Retinal pigment epithelial cell (primary cell): ENCODE measurements around the gene LRRC1.

ENCODE experiments used
- DNase-seq: peaks from one replicate; pipeline ENCODE4 v3.0.0-alpha.2; 2010; ENCODE audit warnings: low read depth
- H3K4me3 ChIP-seq: 2 replicates; pipeline ENCODE4 v1.5.1; 2011; ENCODE audit warnings: mild to moderate bottlenecking, low read length, control low read depth, moderate library complexity
- TF ChIP-seq, protein P1 (sequence below): conservative IDR thresholded peaks from 2 replicates; pipeline ENCODE4 v1.5.1; 2011; ENCODE audit warnings: low read depth, low read length, control low read depth, inconsistent platforms

Gene LRRC1

DNA sequence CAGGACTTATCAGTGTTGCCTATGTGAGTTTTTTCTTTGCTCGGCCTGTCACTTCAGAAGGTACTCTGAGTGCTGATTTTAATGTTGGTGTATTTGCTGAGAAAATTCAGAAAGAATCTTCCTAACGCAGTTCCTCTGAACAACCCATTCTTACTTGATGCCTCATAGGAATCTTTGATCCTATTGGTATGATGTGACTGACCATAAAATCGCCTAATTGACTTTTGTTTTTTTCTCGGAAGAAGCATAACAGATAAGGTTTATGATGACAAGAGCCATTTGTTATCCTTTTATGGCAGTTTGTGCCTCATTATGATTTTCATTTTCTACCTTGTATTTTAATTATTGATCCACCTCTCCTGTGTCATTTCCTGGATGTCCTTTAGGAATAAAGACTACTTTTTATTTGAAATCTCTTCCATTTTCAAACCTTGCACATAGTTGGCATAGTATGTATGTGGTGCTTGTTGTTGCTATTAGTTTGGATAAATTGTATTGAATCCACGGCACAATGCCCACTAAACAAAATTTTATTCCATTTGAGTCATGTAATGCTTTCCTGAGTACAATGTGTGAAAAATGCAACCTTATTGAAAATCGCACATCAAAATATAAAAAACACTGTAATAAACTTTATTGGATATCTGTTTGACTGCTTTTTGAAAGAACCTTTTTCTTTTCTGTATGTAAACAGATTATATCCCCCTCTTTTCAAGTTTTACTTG is 37.3 kb downstream of the LRRC1 start:
- no peak overlapping the region for H3K4me3 ChIP-seq
- TF ChIP-seq, protein P1, sequence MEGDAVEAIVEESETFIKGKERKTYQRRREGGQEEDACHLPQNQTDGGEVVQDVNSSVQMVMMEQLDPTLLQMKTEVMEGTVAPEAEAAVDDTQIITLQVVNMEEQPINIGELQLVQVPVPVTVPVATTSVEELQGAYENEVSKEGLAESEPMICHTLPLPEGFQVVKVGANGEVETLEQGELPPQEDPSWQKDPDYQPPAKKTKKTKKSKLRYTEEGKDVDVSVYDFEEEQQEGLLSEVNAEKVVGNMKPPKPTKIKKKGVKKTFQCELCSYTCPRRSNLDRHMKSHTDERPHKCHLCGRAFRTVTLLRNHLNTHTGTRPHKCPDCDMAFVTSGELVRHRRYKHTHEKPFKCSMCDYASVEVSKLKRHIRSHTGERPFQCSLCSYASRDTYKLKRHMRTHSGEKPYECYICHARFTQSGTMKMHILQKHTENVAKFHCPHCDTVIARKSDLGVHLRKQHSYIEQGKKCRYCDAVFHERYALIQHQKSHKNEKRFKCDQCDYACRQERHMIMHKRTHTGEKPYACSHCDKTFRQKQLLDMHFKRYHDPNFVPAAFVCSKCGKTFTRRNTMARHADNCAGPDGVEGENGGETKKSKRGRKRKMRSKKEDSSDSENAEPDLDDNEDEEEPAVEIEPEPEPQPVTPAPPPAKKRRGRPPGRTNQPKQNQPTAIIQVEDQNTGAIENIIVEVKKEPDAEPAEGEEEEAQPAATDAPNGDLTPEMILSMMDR, result no peak
- DNase-seq, result peak; percentile 21

DNA sequence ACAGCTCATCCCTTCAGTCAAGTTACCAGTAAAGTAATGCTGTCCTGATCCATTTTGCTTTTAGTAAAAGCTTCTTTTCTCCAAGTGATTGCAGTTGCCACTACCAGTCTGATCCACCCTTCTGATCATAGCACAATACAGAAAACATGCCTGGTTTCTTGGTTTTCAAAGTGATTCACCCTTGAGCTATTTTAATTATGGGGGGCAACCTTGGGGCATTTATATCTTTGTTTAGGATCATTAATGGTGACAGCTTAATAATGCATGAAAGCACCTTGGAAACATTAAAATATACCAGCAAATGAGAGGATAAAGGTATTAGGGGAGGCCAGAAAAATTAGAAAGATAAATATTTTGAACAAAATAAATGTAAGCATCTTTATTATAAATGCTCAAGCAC is 38.4 kb downstream of the LRRC1 start:
- peak; percentile 68 for DNase-seq
- TF ChIP-seq, protein P1, result no peak
- H3K4me3 ChIP-seq, result peak overlapping the region; percentile 15

DNA sequence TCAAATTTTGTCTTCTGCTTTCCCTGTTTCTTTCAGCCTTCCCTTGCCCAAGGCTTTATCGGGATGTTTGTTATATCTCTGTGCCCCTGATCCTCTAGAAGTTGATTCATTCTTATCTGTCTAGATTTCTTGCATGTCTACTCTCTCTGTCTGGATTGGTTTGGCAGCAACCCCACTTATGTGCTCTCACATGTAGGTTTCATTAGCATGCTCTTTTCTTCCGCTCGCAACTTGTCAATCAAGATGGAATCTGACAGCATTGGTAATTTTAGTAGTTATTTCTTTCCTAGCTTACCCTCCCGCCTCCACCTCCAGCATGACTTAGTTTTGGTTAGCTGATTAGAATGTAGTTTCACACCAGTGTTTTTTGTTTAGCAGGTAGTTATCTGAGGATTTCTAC is 39.3 kb downstream of the LRRC1 start:
- no peak for DNase-seq
- H3K4me3 ChIP-seq, result no peak overlapping the region
- TF ChIP-seq, protein P1, result no peak

DNA sequence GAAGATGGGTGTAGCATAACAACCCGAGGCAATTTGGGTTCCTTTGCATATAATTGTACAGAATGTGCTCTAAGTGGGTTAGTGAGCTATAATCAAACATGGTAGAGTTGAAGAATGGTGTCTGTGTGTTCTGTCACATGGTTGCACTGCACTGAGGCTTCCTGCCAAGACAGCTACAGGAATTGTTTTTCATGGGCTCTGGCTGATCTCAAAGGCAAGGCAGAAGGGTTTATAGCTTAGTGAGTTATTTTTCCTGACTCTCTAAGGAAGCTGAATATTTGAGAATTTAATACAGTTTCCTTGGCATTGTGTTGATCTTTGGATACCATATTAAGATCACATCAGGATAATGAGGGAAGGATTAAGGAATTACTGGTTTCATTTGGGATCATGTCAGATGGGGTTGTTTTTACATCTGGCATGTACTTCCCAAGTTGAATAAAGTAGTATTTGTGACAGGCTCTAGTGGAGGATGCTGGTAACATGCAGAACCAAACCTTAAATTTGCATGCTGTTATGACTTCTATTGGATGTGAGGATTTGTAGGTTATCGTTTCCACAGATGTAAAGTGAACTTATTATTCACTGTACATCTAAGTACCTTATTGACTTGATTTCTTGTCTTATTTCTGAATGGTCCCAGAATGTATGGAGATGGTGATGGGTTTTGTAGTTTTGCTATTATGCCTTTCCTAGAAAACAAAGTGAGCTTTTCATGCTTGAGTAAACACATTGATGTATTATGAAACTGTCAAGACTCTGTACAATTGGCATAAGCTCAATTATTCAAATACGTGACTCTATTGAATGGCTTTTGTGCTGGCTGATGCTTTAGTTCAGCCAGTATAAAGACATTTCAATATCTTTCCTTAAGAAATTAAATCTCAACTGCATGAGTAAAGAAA is 43.3 kb downstream of the LRRC1 start:
- DNase-seq, result peak; percentile 83
- no peak overlapping the region for H3K4me3 ChIP-seq
- TF ChIP-seq, protein P1, result no peak

DNA sequence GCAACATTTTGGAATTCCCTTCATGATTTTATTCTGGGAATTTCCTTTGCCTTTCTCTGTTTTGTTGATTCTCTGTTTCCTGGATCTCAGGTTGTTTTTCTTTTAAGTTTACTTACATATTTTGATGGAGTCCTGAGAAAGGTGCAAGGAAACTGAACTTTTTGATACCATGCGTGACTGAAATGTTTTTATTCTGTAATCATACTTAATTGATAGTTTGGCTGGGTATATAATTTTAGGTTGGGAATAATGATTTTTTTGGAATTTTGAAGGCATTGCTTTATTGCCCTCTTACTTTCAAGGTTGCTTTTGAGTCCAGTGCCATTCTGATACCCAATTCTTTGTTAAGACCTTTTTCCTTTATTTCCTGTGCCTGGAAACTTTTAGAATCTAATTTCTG is 45.2 kb downstream of the LRRC1 start:
- H3K4me3 ChIP-seq, result no peak overlapping the region

DNA sequence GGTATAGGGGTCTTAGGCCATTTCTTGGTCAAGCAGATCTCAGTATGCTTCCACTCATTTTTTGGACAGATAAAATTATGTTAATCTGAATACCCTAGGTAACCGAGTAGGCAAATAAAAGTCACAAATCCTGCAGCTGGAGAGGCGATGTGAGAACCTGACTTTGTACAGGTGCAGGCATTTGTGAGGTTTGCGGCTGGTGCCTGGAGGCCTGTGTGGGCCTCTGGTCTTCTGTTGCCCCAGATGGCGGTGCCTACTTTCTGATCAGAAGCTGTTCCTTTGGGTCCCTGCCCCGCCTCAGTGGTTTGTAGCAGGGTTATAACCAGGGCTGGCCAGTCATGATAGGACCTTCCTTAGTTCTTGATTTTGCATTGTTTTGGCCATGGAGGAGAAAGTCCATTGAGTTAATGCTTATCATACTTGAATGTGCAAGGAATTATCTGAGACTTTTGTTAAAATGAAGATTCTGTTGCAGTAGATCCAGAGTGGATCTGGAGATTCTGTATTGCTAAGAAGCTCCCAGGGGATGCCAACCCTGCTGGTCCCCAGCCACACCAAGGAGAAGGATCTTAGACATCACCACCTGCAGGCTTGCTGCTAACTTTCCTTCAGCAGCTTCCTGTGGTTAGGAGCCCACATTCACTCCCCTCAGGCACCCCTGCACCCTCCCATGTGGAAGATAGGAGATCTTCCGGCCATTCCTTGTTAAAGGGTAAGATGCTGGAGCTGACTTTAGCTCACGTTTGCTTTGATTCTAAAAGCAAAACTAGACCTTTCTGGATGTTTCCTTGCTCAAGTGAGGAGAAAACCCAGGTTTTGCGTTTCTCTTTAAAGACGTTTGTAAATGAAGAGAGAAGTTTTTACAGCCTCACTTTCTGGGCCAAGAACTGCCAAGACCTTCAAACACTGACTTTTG is 50.7 kb downstream of the LRRC1 start:
- TF ChIP-seq, protein P1, result no peak
- no peak for DNase-seq
- H3K4me3 ChIP-seq, result no peak overlapping the region

More for the DNA sequence above, 45.2 kb downstream of the LRRC1 start:
- DNase-seq, result no peak
- TF ChIP-seq, protein P1, result no peak
